SK-N-SH treated with all-trans-retinoic acid at 6 μM for 48 hours (cell line): ENCODE results near the gene NARF.

Experiments
- ATAC-seq: fragments of 200-7000 bp; cut with Tn5 transposase; 3 replicates; pipeline ENCODE4 v1.9.1; 2020; ENCODE audit warnings: mild to moderate bottlenecking, moderate library complexity
- ARNTL ChIP-seq: fragments of 450-650 bp; formaldehyde crosslinking; IDR thresholded peaks from 2 replicates; pipeline ENCODE4 v1.5.0; 2020; ENCODE audit warnings: low read depth, mild to moderate bottlenecking, moderate library complexity, borderline replicate concordance
- BACH2 ChIP-seq: fragments of 250-450 bp; sonication (Bioruptor Pico); IDR thresholded peaks from 2 replicates; pipeline ENCODE4 v1.9.0; 2021; ENCODE audit warnings: mild to moderate bottlenecking, borderline replicate concordance
- CSDC2 ChIP-seq: fragments of 250-450 bp; sonication (Bioruptor Pico); IDR thresholded peaks from 2 replicates; pipeline ENCODE4 v1.5.0; 2020; ENCODE audit warnings: mild to moderate bottlenecking, moderate library complexity
- ESRRG ChIP-seq: fragments of 250-450 bp; sonication (Bioruptor Pico); IDR thresholded peaks from 2 replicates; pipeline ENCODE4 v1.6.1; 2021; ENCODE audit warnings: mild to moderate bottlenecking
- ISL1 ChIP-seq: fragments of 250-450 bp; sonication (Bioruptor Pico); IDR thresholded peaks from 2 replicates; pipeline ENCODE4 v2.1.2; 2022; ENCODE audit warnings: mild to moderate bottlenecking, moderate library complexity
- OSR1 ChIP-seq: fragments of 250-450 bp; sonication (Bioruptor Pico); IDR thresholded peaks from 2 replicates; pipeline ENCODE4 v1.8.0; 2022; ENCODE audit warnings: moderate library complexity, mild to moderate bottlenecking, inconsistent platforms
- PPARA ChIP-seq: fragments of 250-450 bp; sonication (Bioruptor Pico); IDR thresholded peaks from 2 replicates; pipeline ENCODE4 v1.5.0; 2020; ENCODE audit warnings: mild to moderate bottlenecking, borderline replicate concordance
- RARB ChIP-seq: fragments of 250-450 bp; sonication (Bioruptor Pico); IDR thresholded peaks from 2 replicates; pipeline ENCODE4 v1.8.0; 2021; ENCODE audit warnings: mild to moderate bottlenecking, moderate library complexity
- TCF4 ChIP-seq: fragments of 250-450 bp; sonication (Bioruptor Pico); IDR thresholded peaks from 2 replicates; pipeline ENCODE4 v1.8.0; 2021; ENCODE audit warnings: mild to moderate bottlenecking, moderate library complexity, borderline replicate concordance
- TOX ChIP-seq: fragments of 250-450 bp; sonication (Bioruptor Pico); IDR thresholded peaks from 2 replicates; pipeline ENCODE4 v1.8.0; 2021; ENCODE audit warnings: mild to moderate bottlenecking, moderate library complexity, borderline replicate concordance
- TSHZ2 ChIP-seq: fragments of 250-450 bp; sonication (Bioruptor Pico); IDR thresholded peaks from 2 replicates; pipeline ENCODE4 v1.5.0; 2020; ENCODE audit warnings: mild to moderate bottlenecking, moderate library complexity
- ZC3H10 ChIP-seq: fragments of 250-450 bp; sonication (Bioruptor Pico); IDR thresholded peaks from 2 replicates; pipeline ENCODE4 v1.5.1; 2021; ENCODE audit warnings: mild to moderate bottlenecking, moderate library complexity
- ZFP3 ChIP-seq: fragments of 250-450 bp; sonication (Bioruptor Pico); IDR thresholded peaks from 2 replicates; pipeline ENCODE4 v1.5.0; 2020; ENCODE audit warnings: mild to moderate bottlenecking, moderate library complexity
- ZFP30 ChIP-seq: fragments of 450-650 bp; formaldehyde crosslinking; IDR thresholded peaks from 2 replicates; pipeline ENCODE4 v1.5.0; 2022; ENCODE audit warnings: mild to moderate bottlenecking, moderate library complexity
- ZNF565 ChIP-seq: fragments of 450-650 bp; formaldehyde crosslinking; conservative IDR thresholded peaks from 2 replicates; pipeline ENCODE4 v1.5.0; 2020; ENCODE audit warnings: low read depth, mild to moderate bottlenecking, moderate library complexity
- ZNF8 ChIP-seq: fragments of 450-650 bp; formaldehyde crosslinking; IDR thresholded peaks from 2 replicates; pipeline ENCODE4 v1.5.0; 2020; ENCODE audit warnings: mild to moderate bottlenecking, moderate library complexity
- TF ChIP-seq, protein P1 (sequence below): fragments of 250-450 bp; sonication (Bioruptor Pico); IDR thresholded peaks from 2 replicates; pipeline ENCODE4 v1.5.1; 2020; ENCODE audit warnings: low read depth, mild to moderate bottlenecking, moderate library complexity
- TF ChIP-seq, protein P2 (sequence below): fragments of 250-450 bp; sonication (Bioruptor Pico); IDR thresholded peaks from 2 replicates; pipeline ENCODE4 v1.5.1; 2021; ENCODE audit warnings: mild to moderate bottlenecking, moderate library complexity
- TF ChIP-seq, protein P3 (sequence below): fragments of 250-450 bp; sonication (Bioruptor Pico); IDR thresholded peaks from 2 replicates; pipeline ENCODE4 v1.8.0; 2020; ENCODE audit warnings: mild to moderate bottlenecking, moderate library complexity, borderline replicate concordance

NARF gene

GRCh38 chr17:82468692-82469091 is 10.2 kb downstream of the NARF start (continued):
- TF ChIP-seq TSHZ2 (CRISPR knock-in tag) (no peak), TCF4 (CRISPR knock-in tag) (no peak), RARB (CRISPR knock-in tag) (no peak), ZFP30 (CRISPR knock-in tag) (no peak), OSR1 (CRISPR knock-in tag) (no peak)
- TF ChIP-seq, protein P1, sequence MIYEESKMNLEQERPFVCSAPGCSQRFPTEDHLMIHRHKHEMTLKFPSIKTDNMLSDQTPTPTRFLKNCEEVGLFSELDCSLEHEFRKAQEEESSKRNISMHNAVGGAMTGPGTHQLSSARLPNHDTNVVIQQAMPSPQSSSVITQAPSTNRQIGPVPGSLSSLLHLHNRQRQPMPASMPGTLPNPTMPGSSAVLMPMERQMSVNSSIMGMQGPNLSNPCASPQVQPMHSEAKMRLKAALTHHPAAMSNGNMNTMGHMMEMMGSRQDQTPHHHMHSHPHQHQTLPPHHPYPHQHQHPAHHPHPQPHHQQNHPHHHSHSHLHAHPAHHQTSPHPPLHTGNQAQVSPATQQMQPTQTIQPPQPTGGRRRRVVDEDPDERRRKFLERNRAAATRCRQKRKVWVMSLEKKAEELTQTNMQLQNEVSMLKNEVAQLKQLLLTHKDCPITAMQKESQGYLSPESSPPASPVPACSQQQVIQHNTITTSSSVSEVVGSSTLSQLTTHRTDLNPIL (CRISPR knock-in tag), result no peak

GRCh38 chr17:82470065-82470464 is 11.5 kb downstream of the NARF start:
- no peak for ATAC-seq
- TF ChIP-seq ZFP30 (CRISPR knock-in tag), result no peak
- TF ChIP-seq ZNF8 (CRISPR knock-in tag), result no peak
- TF ChIP-seq ZC3H10 (CRISPR knock-in tag), result no peak
- no peak for TF ChIP-seq TCF4 (CRISPR knock-in tag)

- no peak for ATAC-seq
- TF ChIP-seq ZNF565 (no peak), BACH2 (no peak), ESRRG (CRISPR knock-in tag) (no peak), ISL1 (CRISPR knock-in tag) (no peak), PPARA (no peak), ZC3H10 (CRISPR knock-in tag) (no peak), ZFP3 (no peak), TOX (CRISPR knock-in tag) (no peak), ARNTL (CRISPR knock-in tag) (no peak), CSDC2 (CRISPR knock-in tag) (no peak)
- TF ChIP-seq, protein P1 (CRISPR knock-in tag), result no peak
- TF ChIP-seq, protein P2, sequence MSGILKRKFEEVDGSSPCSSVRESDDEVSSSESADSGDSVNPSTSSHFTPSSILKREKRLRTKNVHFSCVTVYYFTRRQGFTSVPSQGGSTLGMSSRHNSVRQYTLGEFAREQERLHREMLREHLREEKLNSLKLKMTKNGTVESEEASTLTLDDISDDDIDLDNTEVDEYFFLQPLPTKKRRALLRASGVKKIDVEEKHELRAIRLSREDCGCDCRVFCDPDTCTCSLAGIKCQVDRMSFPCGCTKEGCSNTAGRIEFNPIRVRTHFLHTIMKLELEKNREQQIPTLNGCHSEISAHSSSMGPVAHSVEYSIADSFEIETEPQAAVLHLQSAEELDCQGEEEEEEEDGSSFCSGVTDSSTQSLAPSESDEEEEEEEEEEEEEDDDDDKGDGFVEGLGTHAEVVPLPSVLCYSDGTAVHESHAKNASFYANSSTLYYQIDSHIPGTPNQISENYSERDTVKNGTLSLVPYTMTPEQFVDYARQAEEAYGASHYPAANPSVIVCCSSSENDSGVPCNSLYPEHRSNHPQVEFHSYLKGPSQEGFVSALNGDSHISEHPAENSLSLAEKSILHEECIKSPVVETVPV, result no peak
- TF ChIP-seq, protein P3, sequence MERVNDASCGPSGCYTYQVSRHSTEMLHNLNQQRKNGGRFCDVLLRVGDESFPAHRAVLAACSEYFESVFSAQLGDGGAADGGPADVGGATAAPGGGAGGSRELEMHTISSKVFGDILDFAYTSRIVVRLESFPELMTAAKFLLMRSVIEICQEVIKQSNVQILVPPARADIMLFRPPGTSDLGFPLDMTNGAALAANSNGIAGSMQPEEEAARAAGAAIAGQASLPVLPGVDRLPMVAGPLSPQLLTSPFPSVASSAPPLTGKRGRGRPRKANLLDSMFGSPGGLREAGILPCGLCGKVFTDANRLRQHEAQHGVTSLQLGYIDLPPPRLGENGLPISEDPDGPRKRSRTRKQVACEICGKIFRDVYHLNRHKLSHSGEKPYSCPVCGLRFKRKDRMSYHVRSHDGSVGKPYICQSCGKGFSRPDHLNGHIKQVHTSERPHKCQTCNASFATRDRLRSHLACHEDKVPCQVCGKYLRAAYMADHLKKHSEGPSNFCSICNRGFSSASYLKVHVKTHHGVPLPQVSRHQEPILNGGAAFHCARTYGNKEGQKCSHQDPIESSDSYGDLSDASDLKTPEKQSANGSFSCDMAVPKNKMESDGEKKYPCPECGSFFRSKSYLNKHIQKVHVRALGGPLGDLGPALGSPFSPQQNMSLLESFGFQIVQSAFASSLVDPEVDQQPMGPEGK (CRISPR knock-in tag), result no peak
These were observed 15.9 kb downstream of the NARF start for GRCh38 chr17:82474223-82475010.

DNA sequence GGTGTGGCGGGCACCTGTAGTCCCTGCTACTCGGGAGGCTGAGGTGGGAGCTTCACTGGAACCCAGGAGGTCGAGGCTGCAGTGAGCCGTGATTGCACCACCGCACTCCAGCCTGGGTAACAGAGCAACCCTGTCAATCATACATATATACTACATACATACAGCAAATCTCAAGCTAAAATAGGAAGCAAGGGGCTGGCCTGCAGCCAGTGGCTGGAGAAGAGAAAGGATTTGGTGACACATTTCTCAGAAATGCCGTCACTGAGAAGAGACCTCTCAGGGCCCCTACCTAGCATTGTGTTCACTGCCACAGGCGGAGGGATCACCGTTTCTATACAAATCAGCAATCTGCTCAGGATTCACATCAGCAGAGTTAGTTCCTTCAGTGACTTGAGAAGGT is 16.9 kb downstream of the NARF start:
- TF ChIP-seq ZC3H10 (CRISPR knock-in tag) (no peak), ISL1 (CRISPR knock-in tag) (no peak), ESRRG (CRISPR knock-in tag) (no peak), TSHZ2 (CRISPR knock-in tag) (no peak), RARB (CRISPR knock-in tag) (no peak), ZNF8 (CRISPR knock-in tag) (no peak), BACH2 (no peak)
- TF ChIP-seq, protein P2, result no peak
- ATAC-seq, result peak; percentile 21; the same call in 1 of the 3 replicates
